SK-N-DZ (cell line): ENCODE results near the gene CNR2.
A peak's percentile ranks its signal among the peaks of the same experiment; 100 is the strongest.
"Not testable (repeated sequence)": the region's sequence is repeated elsewhere in the genome, so short reads cannot be mapped to it uniquely, and the experiment has no call there.

Experiments
- DNase-seq: peaks from one replicate; pipeline ENCODE4 v3.0.0-alpha.2; 2015; ENCODE audit warnings: low spot score

CNR2 gene

GRCh38 chr1:23916209-23917131, 3.3 kb upstream of the CNR2 start:
- peak; percentile 74 for DNase-seq

- no peak for DNase-seq
These were observed 2.3 kb upstream of the CNR2 start for GRCh38 chr1:23915466-23915865.

- no peak for DNase-seq
These were observed 1.8 kb upstream of the CNR2 start for GRCh38 chr1:23914921-23915320.

GRCh38 chr1:23911921-23912320, 1.2 kb downstream of the CNR2 start:
- DNase-seq, result no peak

GRCh38 chr1:23910553-23911246, 2.5 kb downstream of the CNR2 start:
- DNase-seq, result no peak

- no peak for DNase-seq
These were observed 3.0 kb downstream of the CNR2 start for GRCh38 chr1:23910144-23910543.

GRCh38 chr1:23909412-23909811, 3.8 kb downstream of the CNR2 start:
- no peak for DNase-seq

- DNase-seq, result no peak
These were observed 4.5 kb downstream of the CNR2 start for GRCh38 chr1:23908453-23909341.

- DNase-seq, result no peak
These were observed 6.4 kb downstream of the CNR2 start for GRCh38 chr1:23906731-23907130.

- DNase-seq, result peak; percentile 24
These were observed 7.6 kb downstream of the CNR2 start for GRCh38 chr1:23905461-23906025.

- DNase-seq, result no peak
These were observed 8.3 kb downstream of the CNR2 start for GRCh38 chr1:23904748-23905357.

- DNase-seq, result no peak
These were observed 9.4 kb downstream of the CNR2 start for GRCh38 chr1:23903754-23904153.

GRCh38 chr1:23902321-23903278, 10.6 kb downstream of the CNR2 start:
- no peak for DNase-seq

GRCh38 chr1:23900017-23900416, 13.1 kb downstream of the CNR2 start:
- not testable (repeated sequence) for DNase-seq

GRCh38 chr1:23899070-23899469, 14.1 kb downstream of the CNR2 start:
- no peak for DNase-seq

- no peak for DNase-seq
These were observed 16.1 kb downstream of the CNR2 start for GRCh38 chr1:23897083-23897482.

GRCh38 chr1:23896491-23896890, 16.7 kb downstream of the CNR2 start:
- DNase-seq, result no peak

GRCh38 chr1:23895993-23896392, 17.2 kb downstream of the CNR2 start:
- no peak for DNase-seq

- DNase-seq, result no peak
These were observed 18.1 kb downstream of the CNR2 start for GRCh38 chr1:23895082-23895481.

- DNase-seq, result no peak
These were observed 24.1 kb downstream of the CNR2 start for GRCh38 chr1:23889074-23889473.
